ENCODE data around the gene AUTS2.

AUTS2 gene

DNA sequence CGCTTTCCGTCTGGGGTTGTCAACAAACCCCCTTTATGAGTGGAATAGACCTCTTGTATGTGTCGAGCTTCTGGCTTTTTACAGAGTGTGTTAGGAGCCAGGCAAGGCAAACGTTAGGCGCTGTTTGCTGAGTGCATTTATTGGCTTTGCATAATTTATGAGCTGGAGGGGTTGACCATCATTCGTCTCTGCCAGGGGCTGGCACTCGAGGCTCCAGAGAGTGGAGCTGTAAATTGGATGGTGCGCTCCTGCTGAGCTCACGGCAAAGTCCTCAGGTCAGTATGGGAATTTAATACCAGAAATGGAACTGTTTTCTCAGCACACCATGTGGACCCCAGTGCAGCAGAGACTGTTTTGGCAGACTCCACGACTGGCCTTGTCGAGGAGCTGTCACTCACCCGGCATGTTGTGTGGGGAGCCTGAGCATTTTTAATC is 834.3 kb downstream of the AUTS2 start:
- no peaks in the 10 kb centered on the region for H3K36me3 ChIP-seq (ENCODE audit: insufficient read depth, low read length)
- peaks cover 33% of the 10 kb centered on the region for H3K4me1 ChIP-seq (ENCODE audit: insufficient read depth, low read length, severe bottlenecking)
- no peak overlapping the region for H3K9ac ChIP-seq (ENCODE audit: low read length)
- H2AFZ ChIP-seq (ENCODE audit: low read length), result no peak overlapping the region
- no peaks in the 10 kb centered on the region for H3K9me2 ChIP-seq (ENCODE audit: low read depth, low read length)
- no peak overlapping the region for H3K4me2 ChIP-seq (ENCODE audit: low read length)
- H3K4me3 ChIP-seq (ENCODE audit: low read depth, low read length, poor library complexity, severe bottlenecking), result no peak overlapping the region
- H3K79me2 ChIP-seq (ENCODE audit: insufficient read depth, low read length), result no peaks in the 10 kb centered on the region
- TF ChIP-seq, protein P1, sequence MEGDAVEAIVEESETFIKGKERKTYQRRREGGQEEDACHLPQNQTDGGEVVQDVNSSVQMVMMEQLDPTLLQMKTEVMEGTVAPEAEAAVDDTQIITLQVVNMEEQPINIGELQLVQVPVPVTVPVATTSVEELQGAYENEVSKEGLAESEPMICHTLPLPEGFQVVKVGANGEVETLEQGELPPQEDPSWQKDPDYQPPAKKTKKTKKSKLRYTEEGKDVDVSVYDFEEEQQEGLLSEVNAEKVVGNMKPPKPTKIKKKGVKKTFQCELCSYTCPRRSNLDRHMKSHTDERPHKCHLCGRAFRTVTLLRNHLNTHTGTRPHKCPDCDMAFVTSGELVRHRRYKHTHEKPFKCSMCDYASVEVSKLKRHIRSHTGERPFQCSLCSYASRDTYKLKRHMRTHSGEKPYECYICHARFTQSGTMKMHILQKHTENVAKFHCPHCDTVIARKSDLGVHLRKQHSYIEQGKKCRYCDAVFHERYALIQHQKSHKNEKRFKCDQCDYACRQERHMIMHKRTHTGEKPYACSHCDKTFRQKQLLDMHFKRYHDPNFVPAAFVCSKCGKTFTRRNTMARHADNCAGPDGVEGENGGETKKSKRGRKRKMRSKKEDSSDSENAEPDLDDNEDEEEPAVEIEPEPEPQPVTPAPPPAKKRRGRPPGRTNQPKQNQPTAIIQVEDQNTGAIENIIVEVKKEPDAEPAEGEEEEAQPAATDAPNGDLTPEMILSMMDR (IDR thresholded peaks at IDR 0.05; ENCODE audit: low read length), result no peak
- no peak for TF ChIP-seq EZH2 (IDR thresholded peaks at IDR 0.05; ENCODE audit: borderline replicate concordance, low read length)
- H3K27ac ChIP-seq (ENCODE audit: low read depth, low read length, poor library complexity, severe bottlenecking), result no peak overlapping the region
- no peaks in the 10 kb centered on the region for H3K27me3 ChIP-seq (ENCODE audit: insufficient read depth, low read length)
- H3F3A ChIP-seq (ENCODE audit: insufficient read depth, low read length), result no peaks in the 10 kb centered on the region
- no peaks in the 10 kb centered on the region for H3K9me3 ChIP-seq (ENCODE audit: low read length)
- H4K20me1 ChIP-seq (ENCODE audit: insufficient read depth, low read length), result no peaks in the 10 kb centered on the region

DNA sequence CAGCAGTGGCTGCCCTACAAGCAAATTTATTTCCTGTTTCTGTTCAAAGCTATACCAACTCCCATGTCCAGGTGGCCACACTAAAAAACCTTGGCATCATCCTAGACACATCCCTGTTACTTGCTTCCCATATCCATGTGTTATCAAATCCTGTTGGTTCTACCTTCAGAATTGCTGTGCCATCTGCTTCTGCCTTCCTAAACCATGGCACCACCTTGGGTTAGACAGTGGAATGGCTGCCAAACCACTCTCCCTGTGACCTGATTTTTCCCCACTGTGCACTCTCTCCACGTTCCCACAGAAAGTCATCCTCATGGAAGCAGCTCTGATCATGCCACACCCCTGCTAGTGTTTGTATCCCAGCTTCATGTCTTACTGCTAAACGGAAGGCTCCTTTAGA is 836.1 kb downstream of the AUTS2 start:
- Histone ChIP-seq H3K79me2 (ENCODE audit: insufficient read depth, low read length) (no peaks in the 10 kb centered on the region), H3K27me3 (ENCODE audit: insufficient read depth, low read length) (no peaks in the 10 kb centered on the region), H3K4me2 (ENCODE audit: low read length) (no peak overlapping the region), H3K9ac (ENCODE audit: low read length) (no peak overlapping the region), H3K4me1 (ENCODE audit: insufficient read depth, low read length, severe bottlenecking) (peaks cover 31% of the 10 kb centered on the region), H3F3A (ENCODE audit: insufficient read depth, low read length) (no peaks in the 10 kb centered on the region), H2AFZ (ENCODE audit: low read length) (no peak overlapping the region), H3K27ac (ENCODE audit: low read depth, low read length, poor library complexity, severe bottlenecking) (peak overlapping the region; percentile 37), H3K9me3 (ENCODE audit: low read length) (no peaks in the 10 kb centered on the region), H3K9me2 (ENCODE audit: low read depth, low read length) (no peaks in the 10 kb centered on the region), H3K36me3 (ENCODE audit: insufficient read depth, low read length) (no peaks in the 10 kb centered on the region; the same call in 1 of the 2 replicates), H3K4me3 (ENCODE audit: low read depth, low read length, poor library complexity, severe bottlenecking) (no peak overlapping the region), H4K20me1 (ENCODE audit: insufficient read depth, low read length) (no peaks in the 10 kb centered on the region)
- TF ChIP-seq, protein P1 (IDR thresholded peaks at IDR 0.05; ENCODE audit: low read length), result peak; percentile 42
- TF ChIP-seq EZH2 (IDR thresholded peaks at IDR 0.05; ENCODE audit: borderline replicate concordance, low read length), result no peak

DNA sequence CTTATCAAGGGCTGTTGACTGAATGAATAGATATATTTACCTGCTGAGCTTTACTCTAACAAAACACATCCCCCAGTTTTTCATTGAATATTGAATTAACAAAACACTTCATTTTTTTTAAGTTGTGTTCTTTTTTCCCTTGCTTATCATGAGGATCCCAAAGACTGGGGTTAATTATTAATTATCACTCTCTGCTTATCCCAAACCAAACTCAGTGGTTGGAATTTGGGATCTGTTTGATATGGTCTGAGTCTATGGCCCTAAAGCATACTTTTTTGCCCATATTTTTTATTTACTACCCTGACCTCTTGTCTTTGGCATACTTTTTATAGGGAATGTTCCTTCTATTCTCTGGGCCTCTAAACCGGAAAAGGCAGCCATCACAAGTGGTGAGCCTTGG is 836.5 kb downstream of the AUTS2 start:
- no peak overlapping the region for H2AFZ ChIP-seq (ENCODE audit: low read length)
- no peaks in the 10 kb centered on the region for H3K79me2 ChIP-seq (ENCODE audit: insufficient read depth, low read length)
- H4K20me1 ChIP-seq (ENCODE audit: insufficient read depth, low read length), result no peaks in the 10 kb centered on the region
- no peaks in the 10 kb centered on the region; the same call in 1 of the 2 replicates for H3K36me3 ChIP-seq (ENCODE audit: insufficient read depth, low read length)
- H3K27ac ChIP-seq (ENCODE audit: low read depth, low read length, poor library complexity, severe bottlenecking), result peak overlapping the region; percentile 47
- no peak overlapping the region for H3K4me3 ChIP-seq (ENCODE audit: low read depth, low read length, poor library complexity, severe bottlenecking)
- no peak overlapping the region for H3K4me2 ChIP-seq (ENCODE audit: low read length)
- TF ChIP-seq, protein P1 (IDR thresholded peaks at IDR 0.05; ENCODE audit: low read length), result no peak
- TF ChIP-seq EZH2 (IDR thresholded peaks at IDR 0.05; ENCODE audit: borderline replicate concordance, low read length), result no peak
- H3K9me3 ChIP-seq (ENCODE audit: low read length), result no peaks in the 10 kb centered on the region
- no peaks in the 10 kb centered on the region for H3K27me3 ChIP-seq (ENCODE audit: insufficient read depth, low read length)
- peaks cover 31% of the 10 kb centered on the region for H3K4me1 ChIP-seq (ENCODE audit: insufficient read depth, low read length, severe bottlenecking)
- H3F3A ChIP-seq (ENCODE audit: insufficient read depth, low read length), result no peaks in the 10 kb centered on the region
- no peak overlapping the region for H3K9ac ChIP-seq (ENCODE audit: low read length)
- no peaks in the 10 kb centered on the region for H3K9me2 ChIP-seq (ENCODE audit: low read depth, low read length)

All from OCI-LY1 (cell line).